ENCODE data around the gene MOSMO. TPM values are rescaled to one million over a fixed set of nuclear protein-coding genes. Genes with fewer than 3 reads are reported as not detected.

Gene MOSMO
- total and polyA plus RNA-seq, 4 donors: 3.9 to 13.6 (median 4.5) TPM

GRCh38 chr16:22004341-22004740 is 3.6 kb upstream of the MOSMO start:
- WGBS: 58% methylated on average over 3 of the region's 3 CpGs
- H3K4me1 ChIP-seq (ENCODE audit: control insufficient read depth in 4 of 4, insufficient read depth in 4 of 4, low read length in 3 of 4): peaks cover 6 to 21% (median 13%) of the 10 kb centered on the region in 4 donors
- H3K9ac ChIP-seq (ENCODE audit: low read depth in 1 of 2, low read length in 2 of 2): no peak overlapping the region
- H3K27ac ChIP-seq (ENCODE audit: low read depth in 1 of 2, low read length in 2 of 2): no peak overlapping the region
- H3K27me3 ChIP-seq (ENCODE audit: control insufficient read depth in 4 of 4, insufficient read depth in 4 of 4, low read length in 3 of 4): no peaks in the 10 kb centered on the region
- no peak for DNase-seq (ENCODE audit: low spot score)
- no peak for TF ChIP-seq ATF3 (IDR thresholded peaks at IDR 0.05)
- H3K4me3 ChIP-seq (ENCODE audit: low read depth in 1 of 3, low read length in 3 of 3): no peak overlapping the region
- H3K36me3 ChIP-seq (ENCODE audit: control insufficient read depth in 4 of 4, insufficient read depth in 3 of 4, low read depth in 1 of 4, low read length in 3 of 4): peaks cover 0 to 1% (median 0%) of the 10 kb centered on the region in 4 donors
- no peaks in the 10 kb centered on the region for H3K9me3 ChIP-seq (ENCODE audit: control insufficient read depth in 4 of 4, low read length in 3 of 4)

GRCh38 chr16:22005746-22006145 is 2.2 kb upstream of the MOSMO start:
- Histone ChIP-seq H3K27ac (ENCODE audit: low read depth in 1 of 2, low read length in 2 of 2) (no peak overlapping the region), H3K9ac (ENCODE audit: low read depth in 1 of 2, low read length in 2 of 2) (no peak overlapping the region), H3K27me3 (ENCODE audit: control insufficient read depth in 4 of 4, insufficient read depth in 4 of 4, low read length in 3 of 4) (no peaks in the 10 kb centered on the region), H3K4me1 (ENCODE audit: control insufficient read depth in 4 of 4, insufficient read depth in 4 of 4, low read length in 3 of 4) (peaks cover 8 to 22% (median 13%) of the 10 kb centered on the region in 4 donors), H3K4me3 (ENCODE audit: low read depth in 1 of 3, low read length in 3 of 3) (no peak overlapping the region), H3K9me3 (ENCODE audit: control insufficient read depth in 4 of 4, low read length in 3 of 4) (no peaks in the 10 kb centered on the region), H3K36me3 (ENCODE audit: control insufficient read depth in 4 of 4, insufficient read depth in 3 of 4, low read depth in 1 of 4, low read length in 3 of 4) (peaks cover 0 to 1% (median 0%) of the 10 kb centered on the region in 4 donors)
- TF ChIP-seq FOXA1 (IDR thresholded peaks at IDR 0.05) (no peak), REST (IDR thresholded peaks at IDR 0.05) (no peak), HNF4A (conservative IDR thresholded peaks at IDR 0.05) (no peak), NR2F2 (IDR thresholded peaks at IDR 0.05) (no peak), MAX (IDR thresholded peaks at IDR 0.05) (no peak), HNF4G (IDR thresholded peaks at IDR 0.05) (no peak), FOXA2 (IDR thresholded peaks at IDR 0.05) (no peak), JUND (IDR thresholded peaks at IDR 0.05) (no peak)
- no peak for DNase-seq (ENCODE audit: low spot score)
- WGBS: 91% methylated on average over 1 of the region's 1 CpG

GRCh38 chr16:22006636-22007035 is 1.3 kb upstream of the MOSMO start:
- Histone ChIP-seq H3K9ac (ENCODE audit: low read depth in 1 of 2, low read length in 2 of 2) (no peak overlapping the region), H3K4me3 (ENCODE audit: low read depth in 1 of 3, low read length in 3 of 3) (no peak overlapping the region)
- TF ChIP-seq ATF3 (IDR thresholded peaks at IDR 0.05) (no peak), RXRA (IDR thresholded peaks at IDR 0.05) (no peak), CTCF (IDR thresholded peaks at IDR 0.05; ENCODE audit: low read depth, low read length, missing input control) (no peak), JUND (IDR thresholded peaks at IDR 0.05) (no peak), EGR1 (IDR thresholded peaks at IDR 0.05; ENCODE audit: low read depth in 2 of 2) (no peak), GABPA (IDR thresholded peaks at IDR 0.05 in 1 of 2, conservative IDR thresholded peaks at IDR 0.05 in 1 of 2) (no peak), TAF1 (conservative IDR thresholded peaks at IDR 0.05) (no peak), RAD21 (IDR thresholded peaks at IDR 0.05) (no peak), NR2F2 (IDR thresholded peaks at IDR 0.05) (no peak), ZBTB33 (IDR thresholded peaks at IDR 0.05) (no peak), SP1 (IDR thresholded peaks at IDR 0.05) (no peak), MAX (IDR thresholded peaks at IDR 0.05) (no peak), HNF4G (IDR thresholded peaks at IDR 0.05) (no peak)

More at GRCh38 chr16:22006636-22007035, 1.3 kb upstream of the MOSMO start:
- H3K36me3 ChIP-seq (ENCODE audit: control insufficient read depth in 4 of 4, insufficient read depth in 3 of 4, low read depth in 1 of 4, low read length in 3 of 4): peaks cover 0 to 1% (median 0%) of the 10 kb centered on the region in 4 donors
- H3K27ac ChIP-seq (ENCODE audit: low read depth in 1 of 2, low read length in 2 of 2): no peak overlapping the region
- no peak for DNase-seq (ENCODE audit: low spot score)
- WGBS: 73% methylated on average over 6 of the region's 6 CpGs
- H3K27me3 ChIP-seq (ENCODE audit: control insufficient read depth in 4 of 4, insufficient read depth in 4 of 4, low read length in 3 of 4): no peaks in the 10 kb centered on the region
- H3K9me3 ChIP-seq (ENCODE audit: control insufficient read depth in 4 of 4, low read length in 3 of 4): no peaks in the 10 kb centered on the region
- H3K4me1 ChIP-seq (ENCODE audit: control insufficient read depth in 4 of 4, insufficient read depth in 4 of 4, low read length in 3 of 4): peaks cover 7 to 18% (median 12%) of the 10 kb centered on the region in 4 donors

All from liver (tissue), 9 donors.